ENCODE measurements around the gene PGBD5. TPM values are rescaled to one million over a fixed set of nuclear protein-coding genes. Genes with fewer than 3 reads are reported as not detected.

PGBD5 gene
- total and polyA plus RNA-seq, 2 of the 13 experiments (the other 11 are each of a cell fraction or from before 2014, with no cell fraction given): 0.04 to 0.13 TPM

DNA sequence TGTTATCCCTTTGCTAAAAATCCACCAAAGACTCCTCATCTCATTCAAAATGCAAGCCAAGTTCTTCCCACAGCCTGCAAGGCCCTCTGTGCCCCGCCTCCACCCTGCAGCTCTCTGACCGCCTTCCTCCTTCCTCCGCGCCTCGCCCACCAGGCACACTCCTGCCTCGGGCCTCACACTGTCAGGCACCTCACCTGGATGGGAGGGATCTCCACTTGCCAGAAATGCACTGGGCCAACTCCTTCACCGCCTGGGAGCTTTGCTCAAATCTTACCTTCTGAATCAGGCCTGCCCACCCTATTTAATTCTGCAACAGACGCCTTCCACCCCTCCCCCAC is 26.2 kb downstream of the PGBD5 start (continued):
- TF ChIP-seq FUBP1 (CRISPR knock-in tag; IDR thresholded peaks at IDR 0.05; ENCODE audit: borderline replicate concordance): no peak
- TF ChIP-seq ZNF276 (CRISPR knock-in tag; IDR thresholded peaks at IDR 0.05; ENCODE audit: low read depth): no peak
- no peak for TF ChIP-seq NFRKB (IDR thresholded peaks at IDR 0.05)

DNA sequence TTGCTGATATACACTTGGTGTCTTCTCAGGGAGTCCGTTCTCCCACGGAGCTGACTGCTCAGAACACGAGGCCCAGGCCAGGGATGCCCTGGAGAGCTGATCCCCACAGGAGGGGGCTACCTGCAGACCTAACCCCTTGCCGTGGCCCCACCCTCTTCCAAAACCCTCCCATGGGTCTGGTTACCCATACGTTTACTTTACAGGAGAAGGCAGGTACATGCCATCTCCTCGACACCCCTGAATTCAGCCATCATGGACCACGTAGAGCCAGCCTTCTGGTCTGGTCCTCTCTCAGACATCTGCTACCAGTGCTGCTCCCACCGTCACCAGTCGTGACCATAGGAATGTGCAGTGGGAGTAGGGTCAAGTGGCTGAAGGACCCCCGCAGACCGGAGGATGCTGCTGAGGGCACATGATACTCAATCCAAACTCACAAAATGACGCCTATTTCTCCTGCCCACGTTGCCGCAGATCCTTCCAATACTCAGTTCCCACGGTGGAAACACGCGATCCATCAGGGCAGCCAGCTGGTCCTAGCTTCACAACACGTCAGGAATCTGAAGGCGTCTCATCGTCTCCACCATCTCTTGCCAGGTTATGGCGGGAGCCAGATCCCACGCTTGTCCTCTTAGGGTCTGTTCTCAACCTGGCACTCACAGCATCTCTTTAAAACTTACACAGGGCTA is 26.7 kb downstream of the PGBD5 start:
- H3K27ac ChIP-seq (ENCODE audit: extremely low read length, insufficient read depth, low read length): no peak overlapping the region
- FAIRE-seq (no peak), ATAC-seq (no peak), DNase-seq (ENCODE audit: low spot score) (no peak)
- no TSS peak for BruUV-seq (replicated peaks)
- H3K4me2 ChIP-seq (ENCODE audit: low read depth, low read length): no peak overlapping the region
- H2AFZ ChIP-seq (ENCODE audit: low read length): no peak overlapping the region
- TF ChIP-seq ZFP41 (CRISPR knock-in tag; IDR thresholded peaks at IDR 0.05; ENCODE audit: borderline replicate concordance): no peak
- no peak for TF ChIP-seq NCOA5 (CRISPR knock-in tag; IDR thresholded peaks at IDR 0.05)
- no peak for TF ChIP-seq ZNF619 (CRISPR knock-in tag; IDR thresholded peaks at IDR 0.05)
- no peak for TF ChIP-seq ZNF550 (CRISPR knock-in tag; IDR thresholded peaks at IDR 0.05; ENCODE audit: borderline replicate concordance)
- no peak overlapping the region for H3K4me3 ChIP-seq (replicated peaks in 1 of 3; ENCODE audit: insufficient read depth in 1 of 3, low read depth in 2 of 3, low read length in 3 of 3)
- no peak overlapping the region for H3K9ac ChIP-seq (ENCODE audit: insufficient read depth, low read depth, low read length)
- no peaks in the 10 kb centered on the region for H3K9me3 ChIP-seq (ENCODE audit: low read length)
- H3K79me2 ChIP-seq (ENCODE audit: insufficient read depth, low read length): no peaks in the 10 kb centered on the region
- H4K20me1 ChIP-seq (ENCODE audit: insufficient read depth, low read length): no peaks in the 10 kb centered on the region
- POLR2A ChIA-PET: no interaction called here
- CTCF ChIA-PET (ENCODE audit: low intra/inter-chr PET ratio, low total read pairs): no interaction called here
- intact Hi-C loops (cut with micrococcal nuclease; ENCODE audit: unreplicated experiment): no loop called here
- 53% methylated on average over 15 of the region's 22 CpGs for WGBS (ENCODE audit: low lambda C conversion rate)
- in situ Hi-C loops (cut with HindIII; ENCODE audit: extremely low pct_ligation_motif_present, low pct_unique_long_range_greater_than_20kb): no loop called here
- H3K27me3 ChIP-seq (ENCODE audit: control insufficient read depth in 1 of 2, insufficient read depth in 2 of 2, low read length in 2 of 2): peaks cover 0 to 5% of the 10 kb centered on the region in 2 experiments; a peak in 1 of 5 replicates
- H3K36me3 ChIP-seq (replicated peaks in 1 of 2; ENCODE audit: control insufficient read depth in 1 of 2, insufficient read depth in 2 of 2, low read length in 2 of 2): no peaks in the 10 kb centered on the region
- H3K4me1 ChIP-seq (ENCODE audit: insufficient read depth, low read length): no peaks in the 10 kb centered on the region
